GM21381 (cell line): Measurements from ENCODE around the gene PUDP.
A peak's percentile ranks its signal among the peaks of the same experiment; 100 is the strongest.

Experiments used
- ATAC-seq: cut with Tn5 transposase; IDR thresholded peaks from one replicate; pipeline ENCODE4 v1.9.1; 2021; ENCODE audit warnings: mild to moderate bottlenecking, moderate library complexity; ENCODE audit not compliant: unreplicated experiment

The PUDP gene

DNA sequence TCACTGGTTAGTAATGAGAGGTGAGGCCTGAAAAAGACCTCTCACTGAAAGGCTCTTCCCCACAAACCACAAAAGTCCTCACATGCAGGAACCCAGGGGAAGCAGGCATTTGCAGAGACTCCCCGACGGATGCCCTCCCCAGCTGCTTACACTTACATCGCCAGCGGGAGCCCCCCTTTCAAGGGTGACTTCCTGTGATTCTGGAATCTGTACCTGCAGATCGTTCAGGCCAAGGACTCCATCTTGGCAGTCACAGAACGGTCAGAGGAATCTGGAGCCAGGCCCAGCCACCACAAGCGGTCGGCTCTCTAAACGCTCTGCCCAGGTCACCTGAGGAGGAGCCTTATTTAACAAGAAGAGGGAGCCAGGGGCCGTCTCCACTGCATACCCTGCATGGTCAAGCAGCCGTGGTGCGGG is 71.7 kb downstream of the PUDP start:
- no peak for ATAC-seq

GRCh38 chrX:7074908-7075204 is 73.1 kb downstream of the PUDP start:
- no peak for ATAC-seq

GRCh38 chrX:7074148-7074907 is 73.6 kb downstream of the PUDP start:
- ATAC-seq, result no peak

GRCh38 chrX:7073336-7073735 is 74.6 kb downstream of the PUDP start:
- no peak for ATAC-seq

- ATAC-seq, result no peak
Measured at GRCh38 chrX:7072856-7073255, 75.1 kb downstream of the PUDP start.

- ATAC-seq, result no peak
Measured at GRCh38 chrX:7071390-7071789, 76.6 kb downstream of the PUDP start.

DNA sequence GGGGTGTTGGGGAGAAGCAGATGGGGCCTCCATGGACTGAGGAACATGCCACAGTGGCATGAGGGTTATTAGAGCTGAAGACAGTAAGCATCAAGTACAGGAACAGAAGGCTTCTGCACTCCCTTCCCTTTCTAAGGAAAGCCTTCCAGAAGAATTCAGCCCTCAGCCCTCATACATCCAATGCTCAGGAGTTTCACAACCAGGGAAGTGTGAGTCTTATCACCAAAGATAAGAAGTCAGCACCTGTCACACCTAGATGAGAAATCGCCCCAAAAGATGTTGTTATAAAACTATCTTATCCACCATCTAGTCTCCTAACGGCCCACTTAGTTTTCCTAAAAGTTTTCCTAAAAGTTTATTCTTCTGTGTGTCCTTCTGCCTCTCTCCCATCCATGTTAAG is 78.4 kb downstream of the PUDP start:
- ATAC-seq, result no peak

GRCh38 chrX:7068939-7069367 is 79.0 kb downstream of the PUDP start:
- ATAC-seq, result no peak

- ATAC-seq, result no peak
Measured at GRCh38 chrX:7067256-7067655, 80.7 kb downstream of the PUDP start.

DNA sequence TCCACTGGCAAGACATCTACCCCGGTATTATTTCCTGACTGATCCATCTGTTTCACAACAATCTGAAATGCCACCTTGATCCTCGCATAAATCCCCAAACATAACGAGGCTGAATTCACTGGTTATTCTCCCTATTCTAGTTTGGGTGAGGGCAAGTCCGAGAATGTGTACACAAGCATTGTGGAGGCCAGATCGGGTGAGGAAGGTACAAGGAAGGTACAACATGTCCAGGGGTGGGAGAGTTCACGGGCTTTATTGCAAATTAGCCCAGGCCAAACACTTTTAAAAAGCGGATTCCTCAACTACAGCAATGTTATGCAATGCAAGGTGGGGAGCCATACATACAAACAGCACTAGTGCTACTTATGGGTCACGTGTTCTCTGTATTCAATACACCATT is 82.5 kb downstream of the PUDP start:
- no peak for ATAC-seq

- ATAC-seq, result no peak
Measured at GRCh38 chrX:7062903-7063302, 85.0 kb downstream of the PUDP start.

DNA sequence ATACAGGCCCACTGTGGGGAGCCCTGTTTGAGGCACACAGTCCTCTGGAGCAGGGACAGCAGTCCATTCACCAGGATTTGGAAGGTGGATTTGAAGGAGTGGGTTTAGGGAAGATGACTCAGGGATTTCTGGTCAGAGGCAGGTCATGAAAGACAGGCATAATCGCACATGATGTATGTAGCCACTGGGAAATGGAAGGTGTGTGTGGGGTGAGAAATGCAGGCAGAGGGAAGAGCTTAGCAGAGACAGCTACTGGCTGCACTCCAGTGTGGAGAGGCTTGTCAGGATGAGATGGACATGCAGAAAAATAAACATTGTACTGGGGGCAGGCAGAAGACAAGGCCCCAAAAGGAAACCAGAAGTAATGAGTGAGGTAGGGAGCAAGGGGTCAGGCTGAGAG is 85.7 kb downstream of the PUDP start:
- no peak for ATAC-seq

DNA sequence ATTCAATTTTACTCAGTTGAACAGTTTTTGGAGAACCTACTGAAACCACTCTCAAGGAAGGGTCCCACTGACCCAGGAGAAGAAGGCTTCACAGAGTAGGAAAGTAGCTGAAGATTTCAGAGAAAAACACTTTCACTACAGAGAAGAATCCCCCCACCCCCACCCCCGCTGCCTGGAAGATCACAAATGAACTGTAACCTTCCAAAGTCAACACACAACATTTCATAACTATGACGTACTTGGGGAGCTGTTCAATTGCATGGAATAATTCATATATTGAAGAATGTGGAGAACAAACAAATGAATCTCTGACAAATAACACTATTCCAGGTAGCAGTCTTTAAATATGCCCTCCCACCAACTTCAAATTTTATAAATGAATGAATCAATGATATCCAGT is 86.5 kb downstream of the PUDP start:
- no peak for ATAC-seq

DNA sequence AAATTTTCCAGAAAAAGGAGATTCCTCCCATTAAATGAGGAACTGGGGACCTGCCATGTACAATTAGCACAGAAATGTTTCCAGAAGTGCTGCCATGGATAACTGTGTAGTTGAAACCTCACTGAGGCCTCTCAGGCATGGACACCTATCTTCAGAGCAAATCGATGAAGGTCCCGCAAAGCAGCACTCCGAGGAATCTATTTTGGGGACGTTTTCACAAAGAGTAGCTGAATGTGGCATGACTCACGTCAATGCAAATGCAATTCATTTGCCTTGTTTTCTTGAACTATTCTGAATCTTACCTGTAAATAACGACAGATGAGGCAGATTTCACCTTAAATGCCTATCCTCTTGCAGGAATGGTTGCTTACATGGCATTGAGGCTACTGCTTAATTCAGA is 87.5 kb downstream of the PUDP start:
- no peak for ATAC-seq

- ATAC-seq, result no peak
Measured at GRCh38 chrX:7059859-7060258, 88.1 kb downstream of the PUDP start.

DNA sequence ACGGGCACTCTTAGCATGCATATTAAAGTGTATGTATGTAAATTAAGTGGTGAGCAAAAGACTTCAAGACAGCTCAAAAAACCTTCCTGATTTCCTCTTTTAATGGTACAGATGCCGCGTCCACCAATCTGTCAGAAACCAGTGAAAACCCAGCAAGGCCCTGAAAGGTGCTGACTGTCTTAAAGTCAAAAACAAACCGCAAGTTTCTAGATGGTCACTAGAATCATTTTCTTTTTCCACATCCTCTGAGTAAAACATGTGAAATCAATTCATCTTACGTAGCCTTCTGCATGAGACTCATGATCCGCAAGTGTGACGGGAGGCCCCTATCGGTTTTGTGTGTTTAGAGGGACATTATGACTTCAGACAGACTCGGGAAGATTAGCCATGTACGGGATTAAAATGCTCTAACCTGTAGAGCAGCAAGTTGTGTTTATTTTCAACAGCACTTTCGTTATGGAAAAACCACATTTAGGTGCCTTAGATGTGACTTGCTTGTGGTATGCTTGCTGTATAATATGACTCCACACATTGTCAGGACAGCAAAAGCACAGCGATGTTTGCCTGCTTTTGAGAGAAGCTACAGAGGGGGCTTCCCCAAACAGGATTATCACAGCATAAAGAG is 88.6 kb downstream of the PUDP start:
- ATAC-seq, result peak; percentile 93

GRCh38 chrX:7055386-7056137 is 92.4 kb downstream of the PUDP start:
- ATAC-seq, result no peak

DNA sequence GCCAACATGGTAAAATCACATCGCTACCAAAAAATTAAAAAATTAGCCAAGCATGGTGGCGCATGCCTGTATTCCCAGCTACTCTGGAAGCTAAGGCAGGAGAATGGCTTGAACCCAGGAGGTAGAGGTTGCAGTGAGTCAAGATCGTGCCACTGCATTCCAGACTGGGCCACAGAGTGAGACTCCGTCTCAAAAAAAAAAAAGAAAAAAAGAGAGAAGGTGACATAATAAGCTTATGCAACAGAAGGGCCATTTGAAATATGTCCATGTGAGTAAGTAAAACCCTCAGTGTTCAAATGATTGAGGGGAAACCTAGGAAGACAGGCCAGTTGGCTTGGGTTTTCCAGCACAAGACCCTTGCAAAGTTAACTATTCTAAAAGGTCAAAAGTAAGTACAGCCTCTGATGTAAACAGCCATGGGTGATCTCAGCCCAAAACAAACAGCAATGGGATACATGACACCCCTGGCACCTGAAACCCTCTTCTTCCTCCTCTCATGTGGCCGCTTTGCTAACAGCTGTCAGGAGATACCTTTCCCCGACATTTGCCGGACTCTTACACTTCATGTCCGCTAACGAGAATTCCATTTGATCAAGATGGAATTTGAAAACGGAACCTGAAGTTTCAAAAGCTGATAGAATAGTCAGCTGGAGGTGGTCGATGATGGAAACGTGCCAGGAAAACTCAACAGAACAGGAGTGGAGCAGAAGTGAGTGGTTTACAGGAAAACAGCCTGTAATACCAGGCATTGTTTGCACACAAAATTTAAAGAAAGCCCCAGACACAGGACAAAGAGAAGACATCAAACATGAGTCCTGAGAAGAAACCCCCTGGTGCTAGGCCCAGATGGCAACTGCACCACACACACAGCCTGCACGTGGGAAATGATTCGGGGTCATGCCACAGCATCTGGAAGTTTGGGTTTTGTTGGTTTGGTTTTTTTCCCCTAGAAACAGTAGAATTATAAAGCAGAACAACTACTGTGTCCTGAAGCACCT is 93.4 kb downstream of the PUDP start:
- no peak for ATAC-seq

DNA sequence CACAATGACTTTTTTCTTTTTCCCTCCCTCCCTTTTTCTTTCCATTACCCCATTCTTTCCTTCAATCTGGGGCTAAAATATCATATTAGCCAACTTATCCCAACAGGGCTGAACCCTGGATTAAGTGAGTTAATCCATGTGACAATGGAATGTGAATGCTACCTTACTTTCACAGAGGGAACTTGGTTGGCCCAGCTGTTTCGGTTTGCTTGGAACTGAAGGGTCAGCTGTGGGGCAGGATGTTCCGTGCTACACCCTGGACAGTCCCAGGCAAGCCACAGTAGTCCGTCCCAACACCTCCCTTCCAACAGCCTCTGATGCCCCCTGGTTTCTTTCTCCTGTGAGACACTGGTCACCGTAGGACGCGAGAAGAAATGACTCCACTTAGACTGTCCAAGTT is 95.4 kb downstream of the PUDP start:
- ATAC-seq, result no peak

- no peak for ATAC-seq
Measured at GRCh38 chrX:7050271-7050670, 97.7 kb downstream of the PUDP start.

GRCh38 chrX:7047951-7048350 is 100.0 kb downstream of the PUDP start:
- no peak for ATAC-seq
